Neural progenitor cell (in vitro differentiated cells): ENCODE measurements around the gene ZNF827. TPM values are rescaled to one million over a fixed set of nuclear protein-coding genes. Genes with fewer than 3 reads are reported as not detected.

Experiments used
- DNase-seq: peaks from one replicate; pipeline ENCODE4 v3.0.0-alpha.2; 2016; ENCODE audit warnings: low spot score
- H2AFZ ChIP-seq: fragments of 200-600 bp; sonication (generic); replicated peaks from 2 replicates; pipeline ENCODE4 v1.6.1; 2016; ENCODE audit warnings: antibody characterized with exemption
- H3F3A ChIP-seq: fragments of 200-600 bp; sonication (generic); 2 replicates; pipeline ENCODE4 v1.6.1; 2016; ENCODE audit warnings: antibody characterized with exemption, low read depth
- H3K27ac ChIP-seq: fragments of 200-600 bp; sonication (generic); 2 replicates; pipeline ENCODE4 v1.5.1; 2016; ENCODE audit warnings: mild to moderate bottlenecking
- H3K27me3 ChIP-seq: fragments of 200-600 bp; sonication (generic); 2 replicates; pipeline ENCODE4 v1.6.1; 2016; ENCODE audit warnings: mild to moderate bottlenecking, moderate library complexity
- H3K36me3 ChIP-seq: fragments of 200-600 bp; sonication (generic); 2 replicates; pipeline ENCODE4 v1.5.1; 2016
- H3K4me1 ChIP-seq: fragments of 200-600 bp; sonication (generic); 2 replicates; pipeline ENCODE4 v1.6.1; 2016; ENCODE audit warnings: mixed run types
- H3K4me2 ChIP-seq: fragments of 200-600 bp; sonication (generic); 2 replicates; pipeline ENCODE4 v1.6.1; 2016
- H3K4me3 ChIP-seq: fragments of 200-600 bp; sonication (generic); 2 replicates; pipeline ENCODE4 v1.5.1; 2016
- H3K79me2 ChIP-seq: fragments of 200-600 bp; sonication (generic); 2 replicates; pipeline ENCODE4 v1.6.1; 2016; ENCODE audit warnings: low read depth
- H3K9ac ChIP-seq: fragments of 200-600 bp; sonication (generic); 2 replicates; pipeline ENCODE4 v1.6.1; 2016
- H3K9me3 ChIP-seq: fragments of 200-600 bp; sonication (generic); 2 replicates; pipeline ENCODE4 v1.5.1; 2016; ENCODE audit warnings: low read depth
- H4K20me1 ChIP-seq: fragments of 200-600 bp; sonication (generic); 2 replicates; pipeline ENCODE4 v1.6.1; 2016; ENCODE audit warnings: low read depth
- H3K27ac Mint-ChIP-seq: 3 replicates; pipeline ENCODE4 v1.8.0; 2021; ENCODE audit warnings: mixed read lengths
- H3K27me3 Mint-ChIP-seq: 2 replicates; pipeline ENCODE4 v1.8.0; 2022; ENCODE audit warnings: low read depth, mild to moderate bottlenecking, inconsistent platforms, moderate library complexity, mixed read lengths; ENCODE audit not compliant: insufficient read depth
- H3K36me3 Mint-ChIP-seq: 3 replicates; pipeline ENCODE4 v1.8.0; 2021; ENCODE audit warnings: mixed read lengths
- H3K4me1 Mint-ChIP-seq: 3 replicates; pipeline ENCODE4 v1.8.0; 2021; ENCODE audit warnings: mixed read lengths
- H3K4me3 Mint-ChIP-seq: 3 replicates; pipeline ENCODE4 v1.8.0; 2021; ENCODE audit warnings: mild to moderate bottlenecking, moderate library complexity, mixed read lengths
- H3K9me3 Mint-ChIP-seq: 3 replicates; pipeline ENCODE4 v1.8.0; 2020; ENCODE audit warnings: mixed read lengths
- EZH2 ChIP-seq: fragments of 200-600 bp; sonication (generic); IDR thresholded peaks from 2 replicates; pipeline ENCODE4 v1.6.1; 2017; ENCODE audit warnings: antibody characterized with exemption, mild to moderate bottlenecking, moderate library complexity
- EZH2phosphoT487 ChIP-seq: fragments of 200-600 bp; sonication (generic); IDR thresholded peaks from 2 replicates; pipeline ENCODE4 v1.6.1; 2017; ENCODE audit warnings: antibody characterized with exemption
- total RNA-seq: library from RNA; depleted of rRNA; stranded (reverse); fragments of >200 nt; gene quantifications from 2 replicates; pipeline ENCODE4 v1.2.3, GENCODE V29; 2015; ENCODE audit warnings: low replicate concordance
- TF ChIP-seq, protein P1 (sequence below): fragments of 200-600 bp; sonication (generic); IDR thresholded peaks from 2 replicates; pipeline ENCODE4 v1.5.1; 2017; ENCODE audit warnings: antibody characterized with exemption, mild to moderate bottlenecking

The ZNF827 gene
- total RNA-seq, 1 donor from 2014 or later = 7.7 TPM

- TF ChIP-seq EZH2phosphoT487 (no peak), EZH2 (no peak)
- TF ChIP-seq, protein P1, sequence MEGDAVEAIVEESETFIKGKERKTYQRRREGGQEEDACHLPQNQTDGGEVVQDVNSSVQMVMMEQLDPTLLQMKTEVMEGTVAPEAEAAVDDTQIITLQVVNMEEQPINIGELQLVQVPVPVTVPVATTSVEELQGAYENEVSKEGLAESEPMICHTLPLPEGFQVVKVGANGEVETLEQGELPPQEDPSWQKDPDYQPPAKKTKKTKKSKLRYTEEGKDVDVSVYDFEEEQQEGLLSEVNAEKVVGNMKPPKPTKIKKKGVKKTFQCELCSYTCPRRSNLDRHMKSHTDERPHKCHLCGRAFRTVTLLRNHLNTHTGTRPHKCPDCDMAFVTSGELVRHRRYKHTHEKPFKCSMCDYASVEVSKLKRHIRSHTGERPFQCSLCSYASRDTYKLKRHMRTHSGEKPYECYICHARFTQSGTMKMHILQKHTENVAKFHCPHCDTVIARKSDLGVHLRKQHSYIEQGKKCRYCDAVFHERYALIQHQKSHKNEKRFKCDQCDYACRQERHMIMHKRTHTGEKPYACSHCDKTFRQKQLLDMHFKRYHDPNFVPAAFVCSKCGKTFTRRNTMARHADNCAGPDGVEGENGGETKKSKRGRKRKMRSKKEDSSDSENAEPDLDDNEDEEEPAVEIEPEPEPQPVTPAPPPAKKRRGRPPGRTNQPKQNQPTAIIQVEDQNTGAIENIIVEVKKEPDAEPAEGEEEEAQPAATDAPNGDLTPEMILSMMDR = no peak
- H3K4me3 ChIP-seq = no peak overlapping the region
- no peaks in the 10 kb centered on the region for H3K36me3 ChIP-seq
- H3K27ac Mint-ChIP-seq = no peak overlapping the region
- no peaks in the 10 kb centered on the region for H3K36me3 Mint-ChIP-seq
- H3K27ac ChIP-seq = no peak overlapping the region
- DNase-seq = no peak
- no peaks in the 10 kb centered on the region for H3K79me2 ChIP-seq
- no peak overlapping the region for H3K4me3 Mint-ChIP-seq
- H3K9ac ChIP-seq = no peak overlapping the region
- H2AFZ ChIP-seq = no peak overlapping the region
- H3K9me3 ChIP-seq = no peaks in the 10 kb centered on the region
- H3K27me3 Mint-ChIP-seq = no peaks in the 10 kb centered on the region
- H3K4me2 ChIP-seq = no peak overlapping the region
- no peaks in the 10 kb centered on the region for H3K4me1 Mint-ChIP-seq
- peaks cover 12% of the 10 kb centered on the region for H3K9me3 Mint-ChIP-seq
- no peaks in the 10 kb centered on the region for H4K20me1 ChIP-seq
- H3K4me1 ChIP-seq = no peaks in the 10 kb centered on the region
- no peaks in the 10 kb centered on the region for H3K27me3 ChIP-seq
- H3F3A ChIP-seq = no peaks in the 10 kb centered on the region
Observed at GRCh38 chr4:145743641-145744040, 195.0 kb downstream of the ZNF827 start.

- no peak overlapping the region for H3K4me2 ChIP-seq
- no peak for DNase-seq
- no peaks in the 10 kb centered on the region for H3F3A ChIP-seq
- H3K4me1 Mint-ChIP-seq = peaks cover 13% of the 10 kb centered on the region
- H3K79me2 ChIP-seq = no peaks in the 10 kb centered on the region
- H3K4me3 Mint-ChIP-seq = no peak overlapping the region
- no peak overlapping the region for H3K27ac Mint-ChIP-seq
- no peaks in the 10 kb centered on the region for H3K36me3 Mint-ChIP-seq
- no peak overlapping the region for H2AFZ ChIP-seq
- no peak overlapping the region for H3K4me3 ChIP-seq
- no peak overlapping the region for H3K9ac ChIP-seq
- no peaks in the 10 kb centered on the region for H4K20me1 ChIP-seq
- no peaks in the 10 kb centered on the region for H3K9me3 ChIP-seq
- no peaks in the 10 kb centered on the region for H3K4me1 ChIP-seq
- no peaks in the 10 kb centered on the region for H3K36me3 ChIP-seq
- H3K9me3 Mint-ChIP-seq = peaks cover 3% of the 10 kb centered on the region
- TF ChIP-seq EZH2phosphoT487 = no peak
- H3K27ac ChIP-seq = no peak overlapping the region
- no peaks in the 10 kb centered on the region for H3K27me3 ChIP-seq
- peaks cover 4% of the 10 kb centered on the region for H3K27me3 Mint-ChIP-seq
Observed at GRCh38 chr4:145740806-145741205, 197.8 kb downstream of the ZNF827 start.

DNA sequence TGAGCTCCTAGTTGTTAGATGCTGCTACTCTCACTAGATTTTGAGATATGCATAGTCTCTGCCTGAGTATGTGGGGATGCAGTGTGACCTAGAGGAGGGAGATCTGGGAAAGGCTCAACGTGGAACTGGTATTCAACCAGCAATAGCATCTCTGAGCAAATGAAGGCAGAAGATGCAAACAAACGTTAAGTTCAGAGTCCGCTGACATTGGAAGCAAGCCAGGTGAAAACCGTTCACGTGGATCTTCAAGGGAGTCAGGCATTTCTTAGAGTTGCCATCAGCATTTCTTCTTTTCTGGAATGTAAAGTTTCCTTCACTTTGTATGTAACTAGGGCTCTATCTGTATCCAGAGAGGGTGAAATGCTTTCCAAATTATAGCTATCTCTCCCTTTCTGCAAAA, 198.8 kb downstream of the ZNF827 start:
- Histone ChIP-seq H3K4me3 (no peak overlapping the region), H2AFZ (no peak overlapping the region), H3K4me1 (no peaks in the 10 kb centered on the region), H4K20me1 (no peaks in the 10 kb centered on the region), H3K27me3 (no peaks in the 10 kb centered on the region), H3F3A (no peaks in the 10 kb centered on the region), H3K27ac (no peak overlapping the region), H3K9me3 (no peaks in the 10 kb centered on the region), H3K9ac (no peak overlapping the region), H3K4me2 (no peak overlapping the region), H3K36me3 (no peaks in the 10 kb centered on the region), H3K79me2 (no peaks in the 10 kb centered on the region)
- H3K27me3 Mint-ChIP-seq = peaks cover 6% of the 10 kb centered on the region
- H3K36me3 Mint-ChIP-seq = no peaks in the 10 kb centered on the region
- H3K9me3 Mint-ChIP-seq = peaks cover 3% of the 10 kb centered on the region
- TF ChIP-seq EZH2phosphoT487 = no peak
- no peak for TF ChIP-seq EZH2
- TF ChIP-seq, protein P1 = no peak
- H3K4me3 Mint-ChIP-seq = no peak overlapping the region
- DNase-seq = no peak
- H3K27ac Mint-ChIP-seq = no peak overlapping the region
- peaks cover 22% of the 10 kb centered on the region for H3K4me1 Mint-ChIP-seq

DNA sequence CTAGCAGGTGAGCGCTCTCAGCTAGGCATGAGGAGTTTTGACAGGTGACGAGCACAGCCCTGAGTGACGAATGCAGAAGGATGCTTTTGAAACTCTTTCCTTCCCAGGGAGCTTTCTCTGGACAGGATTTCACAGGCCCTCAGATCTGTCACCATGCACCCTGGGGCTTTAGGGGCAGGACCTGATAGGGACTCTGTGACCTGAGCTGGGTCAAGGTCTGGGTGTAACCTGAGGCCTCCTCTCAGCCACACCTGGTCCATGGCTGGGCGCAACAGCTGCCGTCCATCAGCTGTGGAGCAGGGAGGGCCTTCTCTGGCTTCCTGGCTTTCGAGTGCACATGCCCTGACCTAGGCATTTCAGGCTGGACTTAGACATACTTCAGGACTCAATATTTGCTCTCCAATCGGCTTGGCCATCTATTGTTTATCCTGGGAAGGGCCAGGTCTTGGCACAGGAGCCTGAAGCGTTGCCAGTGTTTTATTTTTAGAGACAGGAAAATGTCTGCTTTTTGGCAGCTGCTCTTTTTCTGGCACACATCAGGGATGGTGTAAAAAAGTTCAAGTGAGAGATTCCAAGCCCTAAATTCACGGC, 202.3 kb downstream of the ZNF827 start:
- DNase-seq = no peak
- Histone ChIP-seq H3K79me2 (no peaks in the 10 kb centered on the region), H3F3A (peaks cover 24% of the 10 kb centered on the region), H3K27me3 (no peaks in the 10 kb centered on the region), H3K9ac (no peak overlapping the region), H3K4me3 (no peak overlapping the region), H3K27ac (no peak overlapping the region), H3K36me3 (no peaks in the 10 kb centered on the region), H4K20me1 (no peaks in the 10 kb centered on the region), H3K4me2 (no peak overlapping the region), H2AFZ (no peak overlapping the region), H3K9me3 (no peaks in the 10 kb centered on the region), H3K4me1 (peaks cover 10% of the 10 kb centered on the region)
- H3K36me3 Mint-ChIP-seq = no peaks in the 10 kb centered on the region
- H3K27ac Mint-ChIP-seq = peak overlapping the region; percentile 45
- H3K27me3 Mint-ChIP-seq = peaks cover 8% of the 10 kb centered on the region
- no peaks in the 10 kb centered on the region for H3K9me3 Mint-ChIP-seq
- TF ChIP-seq, protein P1 = no peak
- TF ChIP-seq EZH2 (no peak), EZH2phosphoT487 (no peak)
- H3K4me3 Mint-ChIP-seq = no peak overlapping the region
- H3K4me1 Mint-ChIP-seq = peaks cover 43% of the 10 kb centered on the region
